H1 (cell line): ENCODE measurements around the gene KIAA0040. TPM values are rescaled to one million over a fixed set of nuclear protein-coding genes. Genes with fewer than 3 reads are reported as not detected.

Experiments used
- CTCF ChIA-PET: fragments of 300-600 bp; sonication (Branson Sonifier 250); formaldehyde crosslinking; loops from one replicate; lab custom pipeline; 2021; ENCODE audit not compliant: partially characterized antibody; lab: Charles Lee
- POLR2A ChIA-PET: fragments of 300-600 bp; sonication (Branson Sonifier 250); formaldehyde crosslinking; loops from one replicate; lab custom pipeline; 2021; ENCODE audit warnings: inconsistent platforms; ENCODE audit not compliant: partially characterized antibody; lab: Charles Lee
- DNase-seq, 2 experiments: peaks; one replicate each; pipeline versions ENCODE4 v3.0.0 to v3.0.0-alpha.2; 2010 to 2022; ENCODE audit warnings: low spot score in 2 of 2, low read depth in 1 of 2, mixed read lengths in 1 of 2
- FAIRE-seq: peaks from 2 replicates; lab custom pipeline; 2011; peaks lifted over from hg19 to GRCh38; lab: Jason Lieb, UNC
- H2AFZ ChIP-seq: 2 replicates; pipeline ENCODE4 v1.8.1; 2012; ENCODE audit warnings: low read length, inconsistent platforms
- H2AK5ac ChIP-seq: 2 replicates; pipeline ENCODE4 v1.6.1; 2013; ENCODE audit warnings: low read depth, low read length
- H2BK120ac ChIP-seq: replicated peaks from 2 replicates; pipeline ENCODE3; 2013; ENCODE audit warnings: low read depth, low read length, inconsistent platforms
- H2BK12ac ChIP-seq: 2 replicates; pipeline ENCODE4 v1.6.1; 2013; ENCODE audit warnings: low read depth, low read length
- H2BK15ac ChIP-seq: 2 replicates; pipeline ENCODE4 v1.6.1; 2013; ENCODE audit warnings: low read length
- H2BK20ac ChIP-seq: 2 replicates; pipeline ENCODE4 v1.6.1; 2013; ENCODE audit warnings: low read length
- H2BK5ac ChIP-seq: 2 replicates; pipeline ENCODE4 v1.6.1; 2013; ENCODE audit warnings: low read depth, low read length
- H3K14ac ChIP-seq: 2 replicates; pipeline ENCODE4 v1.6.1; 2013; ENCODE audit warnings: inconsistent platforms; ENCODE audit not compliant: insufficient read length
- H3K18ac ChIP-seq: 2 replicates; pipeline ENCODE4 v1.6.1; 2013; ENCODE audit warnings: low read length; ENCODE audit errors: extremely low read depth
- H3K23ac ChIP-seq: 2 replicates; pipeline ENCODE4 v1.6.1; 2013; ENCODE audit warnings: inconsistent platforms; ENCODE audit not compliant: insufficient read length
- H3K23me2 ChIP-seq: 2 replicates; pipeline ENCODE4 v1.6.1; 2013; ENCODE audit warnings: low read depth, low read length
- H3K27ac ChIP-seq: 2 replicates; pipeline ENCODE4 v1.6.1; 2011; ENCODE audit warnings: low read depth, low read length, inconsistent platforms
- H3K27me3 ChIP-seq, 4 experiments: replicated peaks in 1 of 4; 1 replicate in 1 of 4; 2 replicates in 3 of 4; pipeline versions ENCODE4 v1.6.1 to v1.8.1; 2011 to 2013; ENCODE audit warnings: low read length in 3 of 4, mild to moderate bottlenecking in 3 of 4, inconsistent platforms in 2 of 4, mixed read lengths in 2 of 4, moderate library complexity in 1 of 4; ENCODE audit not compliant: control insufficient read depth in 3 of 4, insufficient read depth in 3 of 4; ENCODE audit errors: extremely low read depth in 1 of 4
- H3K36me3 ChIP-seq, 4 experiments: 2 replicates each; pipeline versions ENCODE4 v1.6.1 to v1.8.1; 2011 to 2013; ENCODE audit warnings: mild to moderate bottlenecking in 4 of 4, low read length in 3 of 4, moderate library complexity in 2 of 4, control low read depth in 1 of 4, inconsistent platforms in 1 of 4; ENCODE audit not compliant: insufficient read depth in 4 of 4, control insufficient read depth in 2 of 4
- H3K4ac ChIP-seq: replicated peaks from 2 replicates; pipeline ENCODE3; 2013; ENCODE audit warnings: low read length, low read depth, mixed read lengths, inconsistent platforms; ENCODE audit not compliant: insufficient read length
- H3K4me1 ChIP-seq, 4 experiments: replicated peaks in 1 of 4; 1 replicate in 1 of 4; 2 replicates in 3 of 4; pipeline versions ENCODE4 v1.6.1 to v1.8.1; 2011 to 2013; ENCODE audit warnings: low read length in 3 of 4, inconsistent platforms in 2 of 4, mixed read lengths in 1 of 4; ENCODE audit not compliant: insufficient read depth in 4 of 4, control insufficient read depth in 3 of 4
- H3K4me2 ChIP-seq, 2 experiments: 2 replicates each; pipeline versions ENCODE4 v1.6.1 to v1.8.1; 2011 to 2013; ENCODE audit warnings: low read depth in 2 of 2, low read length in 2 of 2, control low read depth in 1 of 2, inconsistent platforms in 1 of 2, mild to moderate bottlenecking in 1 of 2; ENCODE audit not compliant: insufficient read depth in 1 of 2
- H3K4me3 ChIP-seq, 4 experiments: fragments of 200-600, 300-600 bp in 1 of 4; sonication (generic), shearing (Covaris generic), sonication (Bioruptor Twin) in 1 of 4; 2 replicates each; pipeline versions ENCODE4 v1.5.1 to v1.8.1; 2011 to 2016; ENCODE audit warnings: low read length in 4 of 4, low read depth in 3 of 4, control low read depth in 2 of 4, inconsistent platforms in 2 of 4, mild to moderate bottlenecking in 2 of 4, mixed read lengths in 1 of 4, moderate library complexity in 1 of 4; ENCODE audit not compliant: insufficient read depth in 2 of 4; ENCODE audit errors: extremely low read depth in 1 of 4
- H3K56ac ChIP-seq: replicated peaks from 2 replicates; pipeline ENCODE3; 2013; ENCODE audit warnings: low read depth, mild to moderate bottlenecking, mixed read lengths, low read length, inconsistent platforms; ENCODE audit not compliant: insufficient read length
- H3K79me1 ChIP-seq: 2 replicates; pipeline ENCODE4 v1.6.1; 2013; ENCODE audit warnings: low read depth, low read length, control low read depth
- H3K79me2 ChIP-seq, 2 experiments: 2 replicates each; pipeline versions ENCODE4 v1.6.1 to v1.8.1; 2012 to 2013; ENCODE audit warnings: low read length in 2 of 2, mild to moderate bottlenecking in 2 of 2, inconsistent platforms in 1 of 2; ENCODE audit not compliant: insufficient read depth in 2 of 2, control insufficient read depth in 1 of 2
- H3K9ac ChIP-seq, 4 experiments: replicated peaks in 1 of 4; 1 replicate in 1 of 4; 2 replicates in 3 of 4; pipeline versions ENCODE4 v1.6.1 to v1.8.1; 2011 to 2013; ENCODE audit warnings: low read depth in 3 of 4, low read length in 3 of 4, control low read depth in 2 of 4, mild to moderate bottlenecking in 2 of 4, moderate library complexity in 2 of 4, inconsistent platforms in 1 of 4; ENCODE audit errors: extremely low read depth in 1 of 4
- H3K9me3 ChIP-seq, 2 experiments: 2 replicates each; pipeline versions ENCODE4 v1.6.1 to v1.8.1; 2012 to 2013; ENCODE audit warnings: mild to moderate bottlenecking in 2 of 2, moderate library complexity in 2 of 2, control low read depth in 1 of 2, inconsistent platforms in 1 of 2, low read depth in 1 of 2, low read length in 1 of 2, mixed read lengths in 1 of 2; ENCODE audit not compliant: insufficient read depth in 2 of 2
- H4K20me1 ChIP-seq, 2 experiments: replicated peaks in 1 of 2; 2 replicates each; pipeline versions ENCODE3 to v1.8.1; 2011 to 2013; ENCODE audit warnings: inconsistent platforms in 2 of 2, low read length in 2 of 2, mild to moderate bottlenecking in 1 of 2; ENCODE audit not compliant: insufficient read depth in 2 of 2, control insufficient read depth in 1 of 2
- H4K5ac ChIP-seq: 2 replicates; pipeline ENCODE4 v1.6.1; 2013; ENCODE audit warnings: low read length, low read depth, mixed read lengths, inconsistent platforms; ENCODE audit not compliant: insufficient read length
- H4K8ac ChIP-seq: 2 replicates; pipeline ENCODE4 v1.8.0; 2013; ENCODE audit warnings: mild to moderate bottlenecking, moderate library complexity, low read length, inconsistent platforms; ENCODE audit not compliant: insufficient read depth; ENCODE audit errors: extremely low read depth
- H4K91ac ChIP-seq: replicated peaks from 2 replicates; pipeline ENCODE3; 2013; ENCODE audit warnings: low read length, mixed read lengths, inconsistent platforms; ENCODE audit not compliant: insufficient read length
- BRCA1 ChIP-seq: IDR thresholded peaks from 2 replicates; pipeline ENCODE4 v1.6.1; 2012; ENCODE audit warnings: low read depth, low read length, improper control_type of control experiment
- CBX5 ChIP-seq: fragments of 300-800, 300-1000 bp; sonication (generic); IDR thresholded peaks from 2 replicates; pipeline ENCODE4 v1.7.1; 2016; ENCODE audit warnings: antibody characterized with exemption, low read length, low read depth
- CREB1 ChIP-seq: IDR thresholded peaks from 2 replicates; pipeline ENCODE4 v1.6.1; 2012; ENCODE audit warnings: inconsistent platforms
- CTCF ChIP-seq, 3 experiments: IDR thresholded peaks; 1 replicate in 2 of 3; 2 replicates in 1 of 3; pipeline versions ENCODE4 v1.5.1 to v1.6.1; 2011; ENCODE audit warnings: low read length in 3 of 3, mild to moderate bottlenecking in 3 of 3, inconsistent platforms in 2 of 3, low read depth in 1 of 3, moderate library complexity in 1 of 3; ENCODE audit not compliant: insufficient read depth in 1 of 3; ENCODE audit errors: control extremely low read depth in 1 of 3
- EGR1 ChIP-seq: IDR thresholded peaks from 2 replicates; pipeline ENCODE4 v1.6.1; 2011; ENCODE audit warnings: low read depth, low read length, borderline replicate concordance
- NANOG ChIP-seq: IDR thresholded peaks from 2 replicates; pipeline ENCODE4 v1.6.1; 2011; ENCODE audit warnings: low read length, low read depth, mild to moderate bottlenecking, inconsistent platforms; ENCODE audit not compliant: insufficient read depth, poor library complexity, severe bottlenecking
- POLR2AphosphoS5 ChIP-seq: IDR thresholded peaks from 2 replicates; pipeline ENCODE4 v1.6.1; 2011; ENCODE audit warnings: low read depth, low read length
- RFX5 ChIP-seq: IDR thresholded peaks from 2 replicates; pipeline ENCODE4 v1.6.1; 2011; ENCODE audit warnings: low read depth, low read length, improper control_type of control experiment, borderline replicate concordance
- SIN3A ChIP-seq, 2 experiments: IDR thresholded peaks in 1 of 2; conservative IDR thresholded peaks in 1 of 2; 2 replicates each; pipeline ENCODE4 v1.6.1; 2011 to 2012; ENCODE audit warnings: low read length in 2 of 2, improper control_type of control experiment in 1 of 2, low read depth in 1 of 2, mild to moderate bottlenecking in 1 of 2
- SP2 ChIP-seq: IDR thresholded peaks from 2 replicates; pipeline ENCODE4 v1.6.1; 2012; ENCODE audit warnings: mild to moderate bottlenecking, low read length, inconsistent platforms
- SUZ12 ChIP-seq: fragments of 200-600 bp; sonication (generic); IDR thresholded peaks from 2 replicates; pipeline ENCODE4 v1.6.1; 2012; ENCODE audit warnings: mild to moderate bottlenecking, inconsistent platforms, low read length, moderate library complexity, mixed read lengths
- WGBS, 2 experiments: shearing (Covaris generic) in 1 of 2; methylation state at CpG; one replicate each; pipeline versions ENCODE4 v1.1.6 to v1.1.7; 2013 to 2015; ENCODE audit warnings: low lambda C conversion rate in 2 of 2, mixed read lengths in 2 of 2, inconsistent platforms in 1 of 2, low coverage in 1 of 2, missing lambda C conversion rate in 1 of 2; ENCODE audit not compliant: insufficient replicate concordance in 2 of 2, insufficient coverage in 1 of 2, insufficient read length in 1 of 2; ENCODE audit errors: extremely low coverage in 1 of 2, missing lambda C conversion rate in 1 of 2; 5-methylcytosine and 5-hydroxymethylcytosine counted together
- polyA plus RNA-seq, 7 experiments: library from polyadenylated mRNA; depleted of rRNA in 3 of 7; stranded (reverse) in 5 of 7; unstranded in 2 of 7; fragments of >200 nt in 5 of 7; fragments of 200-250 nt in 2 of 7; gene quantifications; 1 replicate in 5 of 7; 2 replicates in 1 of 7; 4 replicates in 1 of 7; pipeline versions ENCODE4 v1.2.1 to v1.2.3, GENCODE V29; 2011 to 2013; ENCODE audit warnings: missing spikeins in 2 of 7, mixed read lengths in 2 of 7
- total RNA-seq: library from RNA; stranded (reverse); fragmentation: NEBNext Ultra II Directional; extraction: Animal tissue kit (Norgen Biotek cat#: 25700); gene quantifications from 2 replicates; pipeline ENCODE4 v1.2.1, GENCODE V29; 2021

KIAA0040 gene
- total and polyA plus RNA-seq, 2 of the 8 experiments (the other 6 are each of a cell fraction or from before 2014, with no cell fraction given), result 11.0 to 14.1 TPM

- H3K79me2 ChIP-seq, result no peaks in the 10 kb centered on the region
- no peak overlapping the region for H3K23ac ChIP-seq
- no peak overlapping the region for H3K27ac ChIP-seq
- no peak for TF ChIP-seq EGR1
- TF ChIP-seq BRCA1, result no peak
- no peak for TF ChIP-seq CBX5
- TF ChIP-seq NANOG, result no peak
- no peak for TF ChIP-seq SUZ12
- TF ChIP-seq SIN3A (conservative IDR thresholded peaks at IDR 0.05 in 1 of 2, IDR thresholded peaks at IDR 0.05 in 1 of 2; ENCODE audit: low read depth in 1 of 2, low read length in 2 of 2), result no peak
- TF ChIP-seq RFX5, result no peak
- no peak for TF ChIP-seq CTCF (IDR thresholded peaks at IDR 0.05; ENCODE audit: control extremely low read depth in 1 of 3, insufficient read depth in 1 of 3, low read depth in 1 of 3, low read length in 3 of 3)
- no peak for TF ChIP-seq SP2
- no peak for TF ChIP-seq CREB1
- no peak for TF ChIP-seq POLR2AphosphoS5
- H2BK20ac ChIP-seq, result no peak overlapping the region
- H4K91ac ChIP-seq, result no peak overlapping the region
- H3K79me1 ChIP-seq, result no peaks in the 10 kb centered on the region
- POLR2A ChIA-PET, result interaction anchor here (1.3 kb wide), 1 partner anchor 12 kb away, joined by 3 read pairs; no protein-coding TSS in a partner anchor
- H3K23me2 ChIP-seq, result no peaks in the 10 kb centered on the region; the same call in 1 of the 2 replicates
- H3K56ac ChIP-seq, result no peak overlapping the region
- WGBS, 2 experiments, result 82% methylated on average over 7 of the region's 7 CpGs; no CpG with 5 or more reads in 1 of the 2 experiments
- H3K9ac ChIP-seq, result no peak overlapping the region
- H4K20me1 ChIP-seq, result no peaks in the 10 kb centered on the region
- no peak overlapping the region for H4K8ac ChIP-seq
- no peak overlapping the region for H3K4me3 ChIP-seq
- H4K5ac ChIP-seq, result no peak overlapping the region
- no peak overlapping the region for H2AK5ac ChIP-seq
- peaks cover 0 to 2% (median 0%) of the 10 kb centered on the region in 4 experiments; a peak in 3 of 7 replicates for H3K27me3 ChIP-seq
- FAIRE-seq, result no peak
- no peak overlapping the region for H2BK120ac ChIP-seq
- no peaks in the 10 kb centered on the region for H3K9me3 ChIP-seq
- no peak for DNase-seq
- no peak overlapping the region for H3K4ac ChIP-seq
- no peak overlapping the region for H3K14ac ChIP-seq
- no peak overlapping the region for H2BK15ac ChIP-seq
- H3K4me2 ChIP-seq, result no peak overlapping the region
- CTCF ChIA-PET, result interaction anchor here (0.6 to 11.9 kb wide), 18 partner anchors 13 to 189 kb away, joined by 3 to 260 read pairs (median 5); no protein-coding TSS in a partner anchor
- H3K18ac ChIP-seq, result no peak overlapping the region
- H3K36me3 ChIP-seq, result no peaks in the 10 kb centered on the region
- H3K4me1 ChIP-seq, result peaks cover 0 to 6% (median 3%) of the 10 kb centered on the region in 4 experiments; a peak in 3 of 7 replicates
- no peak overlapping the region for H2BK12ac ChIP-seq
- H2BK5ac ChIP-seq, result no peak overlapping the region
- no peak overlapping the region for H2AFZ ChIP-seq
These were observed 44.5 kb downstream of the KIAA0040 start for GRCh38 chr1:175148068-175148467.
